IMR-90 (cell line): ENCODE measurements around the gene ATG14. TPM values are rescaled to one million over a fixed set of nuclear protein-coding genes. Genes with fewer than 3 reads are reported as not detected.

ENCODE experiments used
- ATAC-seq: fragments of 200-7000 bp; cut with Tn5 transposase; 2 replicates; pipeline ENCODE4 v1.9.1; 2020; ENCODE audit warnings: low read depth, mild to moderate bottlenecking, moderate library complexity
- BruUV-seq: library from RNA; stranded (reverse); fragments of 400-500 nt; replicated peaks from 2 replicates; lab custom pipeline; 2021; lab: Mats Ljungman, UMichigan
- CTCF ChIA-PET: fragments of 300-600 bp; formaldehyde crosslinking; extraction: SDS; loops from one replicate; lab custom pipeline; 2021; ENCODE audit warnings: antibody characterized with exemption; lab: Yijun Ruan, JAX
- POLR2A ChIA-PET: fragments of 300-600 bp; sonication (Branson Sonifier 250); formaldehyde crosslinking; loops from one replicate; lab custom pipeline; 2022; ENCODE audit warnings: antibody characterized with exemption; ENCODE audit not compliant: unreplicated experiment; lab: Charles Lee
- DNase-seq: peaks from one replicate; pipeline ENCODE4 v3.0.0; 2013
- H2AFZ ChIP-seq: replicated peaks from 2 replicates; pipeline ENCODE3; 2013; ENCODE audit warnings: low read length, mild to moderate bottlenecking; ENCODE audit not compliant: poor library complexity
- H2AK5ac ChIP-seq: 2 replicates; pipeline ENCODE4 v1.6.1; 2013; ENCODE audit warnings: low read depth, low read length, inconsistent platforms
- H2AK9ac ChIP-seq: replicated peaks from 2 replicates; pipeline ENCODE3; 2013; ENCODE audit warnings: mild to moderate bottlenecking, low read depth, low read length, moderate library complexity; ENCODE audit not compliant: poor library complexity
- H2BK120ac ChIP-seq: 2 replicates; pipeline ENCODE4 v1.6.1; 2013; ENCODE audit warnings: low read depth, low read length, inconsistent platforms
- H2BK15ac ChIP-seq: 3 replicates; pipeline ENCODE4 v1.6.1; 2013; ENCODE audit warnings: low read depth, low read length, inconsistent platforms
- H2BK20ac ChIP-seq: 2 replicates; pipeline ENCODE4 v1.6.1; 2013; ENCODE audit warnings: low read depth, mild to moderate bottlenecking, inconsistent platforms, low read length, moderate library complexity
- H2BK5ac ChIP-seq: 2 replicates; pipeline ENCODE4 v1.6.1; 2013; ENCODE audit warnings: mild to moderate bottlenecking, low read depth, low read length, inconsistent platforms; ENCODE audit not compliant: poor library complexity, severe bottlenecking
- H3K14ac ChIP-seq: replicated peaks from 2 replicates; pipeline ENCODE4 v1.6.1; 2013; ENCODE audit warnings: low read depth, low read length, inconsistent platforms
- H3K18ac ChIP-seq: 2 replicates; pipeline ENCODE4 v1.6.1; 2013; ENCODE audit warnings: low read depth, low read length, control low read depth
- H3K23ac ChIP-seq: 2 replicates; pipeline ENCODE4 v1.6.1; 2013; ENCODE audit warnings: low read depth, low read length, inconsistent platforms
- H3K27ac ChIP-seq: 2 replicates; pipeline ENCODE4 v1.5.1; 2013; ENCODE audit warnings: mild to moderate bottlenecking, control low read depth, low read length; ENCODE audit not compliant: insufficient read depth
- H3K27me3 ChIP-seq: 2 replicates; pipeline ENCODE4 v1.6.1; 2013; ENCODE audit warnings: low read length; ENCODE audit not compliant: control insufficient read depth, insufficient read depth
- H3K36me3 ChIP-seq: 2 replicates; pipeline ENCODE4 v1.6.1; 2013; ENCODE audit warnings: low read length, mixed read lengths; ENCODE audit not compliant: control insufficient read depth, insufficient read depth
- H3K4ac ChIP-seq: 2 replicates; pipeline ENCODE4 v1.6.1; 2013; ENCODE audit warnings: low read depth, low read length, inconsistent platforms
- H3K4me1 ChIP-seq: 2 replicates; pipeline ENCODE4 v1.6.1; 2013; ENCODE audit warnings: low read length, mixed read lengths; ENCODE audit not compliant: control insufficient read depth, insufficient read depth
- H3K4me2 ChIP-seq: 2 replicates; pipeline ENCODE4 v1.6.1; 2013; ENCODE audit warnings: low read depth, mild to moderate bottlenecking, control low read depth, low read length, moderate library complexity
- H3K4me3 ChIP-seq: 2 replicates; pipeline ENCODE4 v1.5.1; 2013; ENCODE audit warnings: low read depth, mild to moderate bottlenecking, control low read depth, low read length, moderate library complexity; ENCODE audit not compliant: insufficient read depth
- H3K56ac ChIP-seq: 2 replicates; pipeline ENCODE4 v1.6.1; 2013; ENCODE audit warnings: low read length, inconsistent platforms; ENCODE audit not compliant: insufficient read depth; ENCODE audit errors: extremely low read depth
- H3K79me1 ChIP-seq, 2 experiments: 2 replicates each; pipeline ENCODE4 v1.6.1; 2013; ENCODE audit warnings: low read length in 2 of 2, inconsistent platforms in 1 of 2, low read depth in 1 of 2
- H3K9ac ChIP-seq: 2 replicates; pipeline ENCODE4 v1.6.1; 2013; ENCODE audit warnings: low read depth, low read length, control low read depth
- H3K9me1 ChIP-seq: 2 replicates; pipeline ENCODE4 v1.6.1; 2013; ENCODE audit warnings: low read length, inconsistent platforms; ENCODE audit not compliant: insufficient read depth
- H3K9me3 ChIP-seq: 2 replicates; pipeline ENCODE4 v1.6.1; 2013; ENCODE audit warnings: low read length; ENCODE audit not compliant: control insufficient read depth, insufficient read depth
- H4K20me1 ChIP-seq: 2 replicates; pipeline ENCODE4 v1.6.1; 2013; ENCODE audit warnings: low read length, inconsistent platforms; ENCODE audit not compliant: insufficient read depth
- H4K5ac ChIP-seq: 2 replicates; pipeline ENCODE4 v1.6.1; 2013; ENCODE audit warnings: mild to moderate bottlenecking, low read depth, low read length, control low read depth
- H4K8ac ChIP-seq, 2 experiments: 2 replicates each; pipeline ENCODE4 v1.6.1; 2013; ENCODE audit warnings: low read depth in 2 of 2, low read length in 2 of 2, control low read depth in 1 of 2, inconsistent platforms in 1 of 2
- H4K91ac ChIP-seq: 2 replicates; pipeline ENCODE4 v1.6.1; 2013; ENCODE audit warnings: low read depth, low read length, inconsistent platforms; ENCODE audit not compliant: insufficient read depth
- BHLHE40 ChIP-seq: fragments of 150-350 bp; IDR thresholded peaks from 2 replicates; pipeline ENCODE4 v1.6.1; 2016; ENCODE audit warnings: mild to moderate bottlenecking, low read depth, low read length
- CEBPB ChIP-seq: IDR thresholded peaks from 2 replicates; pipeline ENCODE4 v1.6.1; 2012; ENCODE audit warnings: low read depth, low read length, improper control_type of control experiment
- CTCF ChIP-seq: conservative IDR thresholded peaks from 2 replicates; pipeline ENCODE4 v1.5.1; 2012; ENCODE audit warnings: mild to moderate bottlenecking, low read depth, low read length, improper control_type of control experiment
- ELK1 ChIP-seq: fragments of 150-350 bp; IDR thresholded peaks from 2 replicates; pipeline ENCODE4 v1.6.1; 2016; ENCODE audit warnings: low read depth, mild to moderate bottlenecking, low read length, moderate library complexity, borderline replicate concordance
- FOS ChIP-seq: fragments of 150-350 bp; IDR thresholded peaks from 2 replicates; pipeline ENCODE4 v1.6.1; 2016; ENCODE audit warnings: low read depth, low read length
- MAFK ChIP-seq: IDR thresholded peaks from 2 replicates; pipeline ENCODE4 v1.6.1; 2012; ENCODE audit warnings: low read depth, low read length, improper control_type of control experiment
- MAZ ChIP-seq: IDR thresholded peaks from 2 replicates; pipeline ENCODE4 v1.6.1; 2012; ENCODE audit warnings: low read depth, mild to moderate bottlenecking, low read length, improper control_type of control experiment, moderate library complexity, borderline replicate concordance
- NFE2L2 ChIP-seq: fragments of 150-350 bp; IDR thresholded peaks from 2 replicates; pipeline ENCODE4 v1.6.1; 2016; ENCODE audit warnings: low read depth, mild to moderate bottlenecking, low read length
- POLR2A ChIP-seq: IDR thresholded peaks from 2 replicates; pipeline ENCODE4 v1.6.1; 2012; ENCODE audit warnings: mild to moderate bottlenecking, low read depth, low read length
- RAD21 ChIP-seq: IDR thresholded peaks from 2 replicates; pipeline ENCODE4 v1.6.1; 2012; ENCODE audit warnings: low read length, improper control_type of control experiment
- RCOR1 ChIP-seq: IDR thresholded peaks from 2 replicates; pipeline ENCODE4 v1.6.1; 2012; ENCODE audit warnings: mild to moderate bottlenecking, low read length, improper control_type of control experiment; ENCODE audit not compliant: insufficient replicate concordance
- RFX5 ChIP-seq: IDR thresholded peaks from 2 replicates; pipeline ENCODE4 v1.8.0; 2012; ENCODE audit warnings: low read depth, mild to moderate bottlenecking, low read length, moderate library complexity
- SMC3 ChIP-seq: fragments of 150-350 bp; IDR thresholded peaks from 2 replicates; pipeline ENCODE4 v1.6.1; 2016; ENCODE audit warnings: low read depth, mild to moderate bottlenecking, antibody characterized with exemption, low read length, moderate library complexity
- WGBS, 2 experiments: methylation state at CpG; one replicate each; pipeline versions ENCODE4 v1.1.5 to v1.1.7; 2013; ENCODE audit warnings: missing lambda C conversion rate in 2 of 2; ENCODE audit not compliant: insufficient read length in 1 of 2; ENCODE audit errors: extremely low coverage in 2 of 2; 5-methylcytosine and 5-hydroxymethylcytosine counted together
- dilution Hi-C: fragments of 300-500 bp; cut with HindIII; formaldehyde crosslinking; loops from one replicate; pipeline ENCODE4 v1.14.3; 2018; ENCODE audit warnings: low sequenced_read_pairs; ENCODE audit not compliant: unreplicated experiment
- in situ Hi-C: fragments of 300-500 bp; cut with MboI; formaldehyde crosslinking; loops from 3 replicates; pipeline ENCODE4 v1.14.3; 2019; ENCODE audit warnings: low sequenced_read_pairs, inconsistent platforms, mixed read lengths
- intact Hi-C: fragments of 100-400 bp; cut with micrococcal nuclease; formaldehyde crosslinking; loops from 2 replicates; pipeline ENCODE4 v1.10.0; 2022
- polyA plus RNA-seq, 3 experiments: library from polyadenylated mRNA; depleted of rRNA; stranded (reverse); fragments of >200 nt; gene quantifications; 2 replicates each; pipeline ENCODE4 v1.2.3, GENCODE V29; 2012; ENCODE audit warnings: low replicate concordance in 1 of 3
- total RNA-seq: library from RNA; depleted of rRNA; stranded (reverse); fragments of >200 nt; gene quantifications from 2 replicates; pipeline ENCODE4 v1.2.3, GENCODE V29; 2012

Gene ATG14
- total and polyA plus RNA-seq, 2 of the 4 experiments (the other 2 are of a cell fraction) = 5.0 to 12.4 TPM

GRCh38 chr14:55373784-55374705 is 37.6 kb downstream of the ATG14 start:
- Histone ChIP-seq H3K27me3 (no peaks in the 10 kb centered on the region), H2BK120ac (no peak overlapping the region), H3K79me1 (peaks cover 3 to 4% of the 10 kb centered on the region in 2 experiments; a peak in 1 of 4 replicates), H3K56ac (no peak overlapping the region), H3K23ac (no peak overlapping the region), H2AK9ac (no peak overlapping the region), H2AK5ac (no peak overlapping the region), H4K5ac (no peak overlapping the region), H3K4me1 (peaks cover 3% of the 10 kb centered on the region; the same call in 1 of the 2 replicates), H3K9ac (no peak overlapping the region), H3K27ac (no peak overlapping the region), H4K20me1 (no peaks in the 10 kb centered on the region), H3K9me1 (no peaks in the 10 kb centered on the region), H3K4me3 (no peak overlapping the region), H2BK5ac (no peak overlapping the region), H3K14ac (no peak overlapping the region), H2BK20ac (no peak overlapping the region), H3K36me3 (peaks cover 19% of the 10 kb centered on the region), H3K4me2 (no peak overlapping the region), H3K18ac (no peak overlapping the region), H3K4ac (no peak overlapping the region), H4K8ac (no peak overlapping the region), H4K91ac (no peak overlapping the region), H2BK15ac (no peak overlapping the region), H2AFZ (no peak overlapping the region), H3K9me3 (no peaks in the 10 kb centered on the region)
- TF ChIP-seq POLR2A (no peak), MAZ (no peak), RAD21 (no peak), FOS (0 out of 2 replicates have a peak, but pooled peaks have one; percentile 42), RFX5 (no peak), CEBPB (peak; percentile 46; the same call in 1 of the 2 replicates), BHLHE40 (no peak), MAFK (no peak), NFE2L2 (no peak), RCOR1 (no peak), SMC3 (no peak), ELK1 (no peak), CTCF (no peak)
- intact Hi-C loops = no loop called here
- no CpG with 5 or more reads among the region's 5 CpGs for WGBS, 2 experiments
- ChIA-PET CTCF (interaction anchor here (1.6 kb wide), 1 partner anchor 128 kb away, joined by 5 read pairs; no protein-coding TSS in a partner anchor), POLR2A (no interaction called here)
- in situ Hi-C loops = no loop called here
- BruUV-seq = no TSS peak
- DNase-seq = peak; percentile 77
- dilution Hi-C loops = no loop called here
- peak; percentile 32; the same call in 1 of the 2 replicates for ATAC-seq
